Neural cell (in vitro differentiated cells): ENCODE data around the gene SDF4. TPM values are rescaled to one million over a fixed set of nuclear protein-coding genes. Genes with fewer than 3 reads are reported as not detected.

Source experiments
- H2AFZ ChIP-seq: fragments of 200-600, 300-800 bp; sonication (generic), shearing (Covaris generic); 2 replicates; pipeline ENCODE4 v1.6.0; 2014; ENCODE audit warnings: low read depth, mild to moderate bottlenecking, antibody characterized with exemption, low read length, moderate library complexity
- H3F3A ChIP-seq: fragments of 200-600 bp; shearing (Covaris generic); 2 replicates; pipeline ENCODE4 v1.6.1; 2016; ENCODE audit warnings: mild to moderate bottlenecking, moderate library complexity, mixed read lengths, antibody characterized with exemption, low read length; ENCODE audit not compliant: insufficient read depth, poor library complexity, severe bottlenecking
- H3K27ac ChIP-seq: fragments of 200-600, 300-800 bp; sonication (generic), shearing (Covaris generic); 2 replicates; pipeline ENCODE4 v1.5.1; 2014; ENCODE audit warnings: mild to moderate bottlenecking, low read length, moderate library complexity
- H3K27me3 ChIP-seq: fragments of 300-800, 200-600 bp; sonication (generic), shearing (Covaris generic); 2 replicates; pipeline ENCODE4 v1.6.0; 2014; ENCODE audit warnings: mild to moderate bottlenecking, low read depth, low read length, moderate library complexity; ENCODE audit not compliant: insufficient read depth
- H3K36me3 ChIP-seq: fragments of 300-800, 200-600 bp; sonication (generic), shearing (Covaris generic); 2 replicates; pipeline ENCODE4 v1.5.1; 2014; ENCODE audit warnings: mild to moderate bottlenecking, antibody characterized with exemption, low read length, moderate library complexity; ENCODE audit not compliant: insufficient read depth
- H3K4me2 ChIP-seq: fragments of 300-800, 200-600 bp; sonication (generic), shearing (Covaris generic); 2 replicates; pipeline ENCODE4 v1.6.0; 2014; ENCODE audit warnings: mild to moderate bottlenecking, low read length
- H3K4me3 ChIP-seq: fragments of 300-800, 200-600 bp; sonication (generic), shearing (Covaris generic); 2 replicates; pipeline ENCODE4 v1.5.1; 2014; ENCODE audit warnings: mild to moderate bottlenecking, low read length, moderate library complexity
- H3K79me2 ChIP-seq: fragments of 200-600 bp; shearing (Covaris generic); replicated peaks from 2 replicates; pipeline ENCODE4 v1.6.0; 2014; ENCODE audit warnings: mild to moderate bottlenecking, low read length, moderate library complexity; ENCODE audit not compliant: insufficient read depth
- H3K9ac ChIP-seq: fragments of 300-800, 200-600 bp; sonication (generic), shearing (Covaris generic); 2 replicates; pipeline ENCODE4 v1.6.1; 2016; ENCODE audit warnings: mild to moderate bottlenecking, low read length, mixed read lengths
- H3K9me2 ChIP-seq: fragments of 200-600 bp; shearing (Covaris generic); 2 replicates; pipeline ENCODE4 v1.6.1; 2016; ENCODE audit warnings: mild to moderate bottlenecking, low read length, mixed read lengths; ENCODE audit not compliant: insufficient read depth
- H3K9me3 ChIP-seq: fragments of 200-600, 300-800 bp; sonication (generic), shearing (Covaris generic); 2 replicates; pipeline ENCODE4 v1.6.1; 2016; ENCODE audit warnings: mild to moderate bottlenecking, mixed run types, low read length, moderate library complexity, mixed read lengths
- H4K20me1 ChIP-seq: fragments of 200-600 bp; shearing (Covaris generic); 2 replicates; pipeline ENCODE4 v1.6.1; 2016; ENCODE audit warnings: mild to moderate bottlenecking, mixed run types; ENCODE audit not compliant: insufficient read depth
- CTCF ChIP-seq: fragments of 450-650 bp; IDR thresholded peaks from 2 replicates; pipeline ENCODE4 v1.5.1; 2014; ENCODE audit warnings: antibody characterized with exemption, mild to moderate bottlenecking, moderate library complexity; ENCODE audit not compliant: poor library complexity, severe bottlenecking
- EP300 ChIP-seq: fragments of 450-650 bp; conservative IDR thresholded peaks from 2 replicates; pipeline ENCODE4 v1.6.1; 2014; ENCODE audit warnings: antibody characterized with exemption, mild to moderate bottlenecking, moderate library complexity; ENCODE audit not compliant: poor library complexity, severe bottlenecking
- EZH2 ChIP-seq: fragments of 200-600, 300-800 bp; shearing (Covaris generic), sonication (generic); IDR thresholded peaks from 2 replicates; pipeline ENCODE4 v1.6.1; 2014; ENCODE audit warnings: antibody characterized with exemption, low read length, borderline replicate concordance, mild to moderate bottlenecking; ENCODE audit not compliant: insufficient read depth, poor library complexity, severe bottlenecking
- MXI1 ChIP-seq: fragments of 450-650 bp; conservative IDR thresholded peaks from 2 replicates; pipeline ENCODE4 v1.6.1; 2014; ENCODE audit warnings: antibody characterized with exemption, mild to moderate bottlenecking; ENCODE audit not compliant: poor library complexity, severe bottlenecking
- POLR2AphosphoS5 ChIP-seq: IDR thresholded peaks from 2 replicates; pipeline ENCODE4 v1.6.1; 2012
- RAD21 ChIP-seq: fragments of 450-650 bp; conservative IDR thresholded peaks from 2 replicates; pipeline ENCODE4 v1.6.1; 2014; ENCODE audit warnings: antibody characterized with exemption, mild to moderate bottlenecking, moderate library complexity
- REST ChIP-seq: IDR thresholded peaks from 2 replicates; pipeline ENCODE4 v1.6.1; 2012; ENCODE audit warnings: borderline replicate concordance
- SMC3 ChIP-seq: fragments of 450-650 bp; conservative IDR thresholded peaks from 2 replicates; pipeline ENCODE4 v1.6.1; 2014; ENCODE audit warnings: antibody characterized with exemption, mild to moderate bottlenecking, moderate library complexity; ENCODE audit not compliant: poor library complexity
- TAF1 ChIP-seq: IDR thresholded peaks from 2 replicates; pipeline ENCODE4 v1.6.1; 2012; ENCODE audit warnings: low read depth
- polyA plus RNA-seq: library from polyadenylated mRNA; depleted of rRNA; stranded (reverse); fragments of >200 nt; gene quantifications from 2 replicates; pipeline ENCODE4 v1.2.3, GENCODE V29; 2014

Gene SDF4
- polyA plus RNA-seq, 1 donor from 2014 or later = 91.2 TPM

- Histone ChIP-seq H3K9me3 (no peaks in the 10 kb centered on the region), H3K4me3 (no peak overlapping the region), H2AFZ (no peak overlapping the region), H3F3A (no peaks in the 10 kb centered on the region), H3K27ac (no peak overlapping the region), H3K36me3 (no peaks in the 10 kb centered on the region), H3K27me3 (no peaks in the 10 kb centered on the region), H3K9me2 (no peaks in the 10 kb centered on the region), H3K9ac (no peak overlapping the region), H3K79me2 (no peaks in the 10 kb centered on the region), H3K4me2 (no peak overlapping the region), H4K20me1 (no peaks in the 10 kb centered on the region)
- TF ChIP-seq EZH2 (no peak), POLR2AphosphoS5 (no peak), REST (no peak), RAD21 (no peak), EP300 (no peak), SMC3 (no peak), CTCF (no peak), MXI1 (no peak), TAF1 (no peak)
Measured at GRCh38 chr1:1238702-1239178, 6.9 kb upstream of the SDF4 start.

GRCh38 chr1:1237874-1238701, 6.3 kb upstream of the SDF4 start:
- no peaks in the 10 kb centered on the region for H3K79me2 ChIP-seq
- no peaks in the 10 kb centered on the region for H3K36me3 ChIP-seq
- no peak overlapping the region for H3K27ac ChIP-seq
- no peak overlapping the region for H3K4me2 ChIP-seq
- no peaks in the 10 kb centered on the region for H4K20me1 ChIP-seq
- no peak overlapping the region for H3K4me3 ChIP-seq
- TF ChIP-seq SMC3 (no peak), TAF1 (no peak), EP300 (no peak), REST (no peak), CTCF (no peak), EZH2 (no peak), POLR2AphosphoS5 (no peak), MXI1 (no peak), RAD21 (no peak)
- H3K9ac ChIP-seq = no peak overlapping the region
- H3K9me3 ChIP-seq = no peaks in the 10 kb centered on the region
- no peaks in the 10 kb centered on the region for H3K9me2 ChIP-seq
- no peaks in the 10 kb centered on the region for H3K27me3 ChIP-seq
- H2AFZ ChIP-seq = no peak overlapping the region
- H3F3A ChIP-seq = no peaks in the 10 kb centered on the region
